Calu3 (cell line): ENCODE results near the gene HIPK4. TPM values are rescaled to one million over a fixed set of nuclear protein-coding genes. Genes with fewer than 3 reads are reported as not detected.

ENCODE experiments used
- BruUV-seq: library from RNA; stranded (reverse); fragments of 400-500 nt; replicated peaks from 2 replicates; lab custom pipeline; 2021; lab: Mats Ljungman, UMichigan
- CTCF ChIA-PET: fragments of 300-600 bp; sonication (Branson Sonifier 250); formaldehyde crosslinking; loops from one replicate; lab custom pipeline; 2022; ENCODE audit warnings: antibody characterized with exemption; lab: Charles Lee
- DNase-seq: peaks from one replicate; pipeline ENCODE4 v3.0.0; 2022
- H3K27ac Mint-ChIP-seq: one replicate; pipeline ENCODE4 v1.8.0; 2022; ENCODE audit warnings: mixed read lengths; ENCODE audit not compliant: unreplicated experiment
- H3K27me3 Mint-ChIP-seq: one replicate; pipeline ENCODE4 v1.8.0; 2022; ENCODE audit warnings: mixed read lengths; ENCODE audit not compliant: unreplicated experiment
- H3K36me3 Mint-ChIP-seq: one replicate; pipeline ENCODE4 v1.8.0; 2022; ENCODE audit warnings: mild to moderate bottlenecking, moderate library complexity, mixed read lengths; ENCODE audit not compliant: insufficient read depth, unreplicated experiment
- H3K4me1 Mint-ChIP-seq: one replicate; pipeline ENCODE4 v1.8.0; 2022; ENCODE audit warnings: mild to moderate bottlenecking, low read depth, mixed read lengths; ENCODE audit not compliant: unreplicated experiment
- H3K4me3 Mint-ChIP-seq: one replicate; pipeline ENCODE4 v1.8.0; 2022; ENCODE audit warnings: mild to moderate bottlenecking, low read depth, moderate library complexity, mixed read lengths; ENCODE audit not compliant: unreplicated experiment
- H3K9me3 Mint-ChIP-seq: one replicate; pipeline ENCODE4 v1.8.0; 2022; ENCODE audit warnings: low read depth, mixed read lengths; ENCODE audit not compliant: unreplicated experiment
- intact Hi-C: fragments of 100-400 bp; cut with micrococcal nuclease; formaldehyde crosslinking; loops from one replicate; pipeline ENCODE4 v1.10.0; 2022; ENCODE audit not compliant: unreplicated experiment
- total RNA-seq: library from RNA; stranded (reverse); gene quantifications from 2 replicates; pipeline ENCODE4 v1.2.3, GENCODE V29; 2022
- TF ChIP-seq, protein P1 (sequence below): fragments of 200-600 bp; IDR thresholded peaks from one replicate; pipeline ENCODE4 v1.8.0; 2022; ENCODE audit warnings: antibody characterized with exemption; ENCODE audit not compliant: unreplicated experiment

Gene HIPK4
- total RNA-seq, 1 experiment from 2014 or later: 0.14 TPM

- DNase-seq: no peak
- TF ChIP-seq, protein P1, sequence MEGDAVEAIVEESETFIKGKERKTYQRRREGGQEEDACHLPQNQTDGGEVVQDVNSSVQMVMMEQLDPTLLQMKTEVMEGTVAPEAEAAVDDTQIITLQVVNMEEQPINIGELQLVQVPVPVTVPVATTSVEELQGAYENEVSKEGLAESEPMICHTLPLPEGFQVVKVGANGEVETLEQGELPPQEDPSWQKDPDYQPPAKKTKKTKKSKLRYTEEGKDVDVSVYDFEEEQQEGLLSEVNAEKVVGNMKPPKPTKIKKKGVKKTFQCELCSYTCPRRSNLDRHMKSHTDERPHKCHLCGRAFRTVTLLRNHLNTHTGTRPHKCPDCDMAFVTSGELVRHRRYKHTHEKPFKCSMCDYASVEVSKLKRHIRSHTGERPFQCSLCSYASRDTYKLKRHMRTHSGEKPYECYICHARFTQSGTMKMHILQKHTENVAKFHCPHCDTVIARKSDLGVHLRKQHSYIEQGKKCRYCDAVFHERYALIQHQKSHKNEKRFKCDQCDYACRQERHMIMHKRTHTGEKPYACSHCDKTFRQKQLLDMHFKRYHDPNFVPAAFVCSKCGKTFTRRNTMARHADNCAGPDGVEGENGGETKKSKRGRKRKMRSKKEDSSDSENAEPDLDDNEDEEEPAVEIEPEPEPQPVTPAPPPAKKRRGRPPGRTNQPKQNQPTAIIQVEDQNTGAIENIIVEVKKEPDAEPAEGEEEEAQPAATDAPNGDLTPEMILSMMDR: no peak
- BruUV-seq: no TSS peak
- CTCF ChIA-PET: no interaction called here
- Mint-ChIP-seq H3K4me3 (no peak overlapping the region), H3K36me3 (peaks cover 22% of the 10 kb centered on the region), H3K27me3 (no peaks in the 10 kb centered on the region), H3K9me3 (no peaks in the 10 kb centered on the region), H3K4me1 (no peaks in the 10 kb centered on the region), H3K27ac (no peak overlapping the region)
- intact Hi-C loops: no loop called here
Observed at GRCh38 chr19:40363069-40363468, 26.9 kb downstream of the HIPK4 start.

DNA sequence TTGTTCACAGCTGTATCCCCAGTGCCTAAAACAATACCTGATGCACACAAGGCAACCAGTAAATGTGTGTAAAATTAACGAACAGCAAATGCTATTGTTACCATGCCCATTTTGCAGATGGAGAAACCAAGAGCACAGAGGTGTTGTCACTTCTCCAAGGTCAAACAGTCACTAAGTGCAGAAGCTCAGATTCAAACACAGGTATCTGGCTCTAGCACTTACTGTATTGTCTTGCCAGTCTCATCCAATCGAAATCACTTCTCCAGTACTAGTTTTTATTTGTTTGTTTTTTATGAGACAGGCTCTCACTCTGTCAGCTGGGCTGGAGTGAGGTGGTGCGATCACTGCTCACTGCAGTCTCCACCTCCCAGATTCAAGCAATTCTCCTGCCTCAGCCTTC is 27.8 kb downstream of the HIPK4 start:
- CTCF ChIA-PET: no interaction called here
- no peaks in the 10 kb centered on the region for H3K9me3 Mint-ChIP-seq
- DNase-seq: no peak
- no peaks in the 10 kb centered on the region for H3K4me1 Mint-ChIP-seq
- H3K4me3 Mint-ChIP-seq: no peak overlapping the region
- TF ChIP-seq, protein P1: no peak
- peaks cover 22% of the 10 kb centered on the region for H3K36me3 Mint-ChIP-seq
- no peaks in the 10 kb centered on the region for H3K27me3 Mint-ChIP-seq
- no peak overlapping the region for H3K27ac Mint-ChIP-seq
- intact Hi-C loops: no loop called here
- BruUV-seq: no TSS peak

DNA sequence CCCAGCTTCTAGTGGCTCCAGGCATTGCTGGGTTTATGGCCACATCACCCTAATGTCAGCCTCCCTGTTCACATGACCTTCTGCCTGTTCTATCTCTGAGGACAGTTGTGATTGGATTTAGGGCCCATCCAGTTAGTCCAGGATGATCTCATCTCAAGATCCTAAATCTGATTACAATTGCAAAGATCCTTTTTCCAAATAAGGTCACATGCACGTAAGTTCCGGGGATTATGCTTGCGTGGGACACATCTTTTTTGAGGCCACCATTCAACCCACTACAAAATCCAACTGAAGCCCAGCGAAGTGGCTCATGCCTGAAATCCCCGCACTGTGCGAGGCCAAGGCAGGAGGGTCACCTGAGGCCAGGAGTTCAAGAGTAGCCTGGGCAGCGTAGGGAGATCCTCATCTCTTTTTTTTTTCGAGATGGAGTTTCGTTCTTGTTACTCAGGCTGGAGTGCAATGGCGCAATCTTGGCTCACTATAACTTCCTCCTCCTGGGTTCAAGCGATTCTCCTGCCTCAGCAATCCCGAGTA is 29.2 kb downstream of the HIPK4 start:
- no peak for DNase-seq
- H3K9me3 Mint-ChIP-seq: no peaks in the 10 kb centered on the region
- H3K36me3 Mint-ChIP-seq: peaks cover 23% of the 10 kb centered on the region
- no TSS peak for BruUV-seq
- no peaks in the 10 kb centered on the region for H3K27me3 Mint-ChIP-seq
- intact Hi-C loops: no loop called here
- TF ChIP-seq, protein P1: no peak
- H3K27ac Mint-ChIP-seq: no peak overlapping the region
- no peak overlapping the region for H3K4me3 Mint-ChIP-seq
- CTCF ChIA-PET: no interaction called here
- H3K4me1 Mint-ChIP-seq: no peaks in the 10 kb centered on the region

DNA sequence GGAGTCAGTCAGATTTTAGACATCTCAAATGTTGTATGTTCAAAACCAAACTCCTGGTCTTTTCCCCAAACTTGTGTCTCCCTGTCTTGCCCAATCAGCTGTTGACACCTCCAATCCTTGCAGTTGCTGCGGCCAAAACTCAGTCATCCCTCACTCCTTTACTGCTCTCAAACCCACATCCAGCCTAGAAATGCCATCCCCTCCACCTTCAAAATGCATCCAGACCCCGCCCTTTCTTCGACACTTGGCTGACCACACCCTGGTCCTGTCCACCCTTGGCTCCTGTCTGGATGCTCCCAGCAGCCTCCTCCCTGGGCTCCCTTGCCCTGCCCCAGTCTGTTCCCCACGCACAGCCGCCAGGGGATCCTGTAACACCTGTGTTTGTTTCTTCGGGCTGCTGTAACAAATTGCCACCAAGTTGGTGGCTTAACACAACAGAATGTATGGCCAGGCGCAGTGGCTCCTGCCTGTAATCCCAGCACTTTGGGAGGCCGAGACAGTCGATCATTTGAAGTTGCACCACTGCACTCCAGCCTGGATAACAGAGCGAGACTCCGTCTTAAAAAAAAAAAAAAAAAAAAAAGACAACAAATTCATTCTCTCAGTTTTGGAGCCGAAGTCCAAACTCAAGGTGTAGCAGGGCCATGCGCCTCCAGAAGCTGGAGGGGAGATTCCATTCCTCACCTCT is 29.8 kb downstream of the HIPK4 start:
- no TSS peak for BruUV-seq
- CTCF ChIA-PET: no interaction called here
- peak overlapping the region; percentile 38 for H3K27ac Mint-ChIP-seq
- no peaks in the 10 kb centered on the region for H3K9me3 Mint-ChIP-seq
- intact Hi-C loops: no loop called here
- no peak for DNase-seq
- no peaks in the 10 kb centered on the region for H3K27me3 Mint-ChIP-seq
- H3K4me3 Mint-ChIP-seq: no peak overlapping the region
- TF ChIP-seq, protein P1: no peak
- peaks cover 25% of the 10 kb centered on the region for H3K36me3 Mint-ChIP-seq
- H3K4me1 Mint-ChIP-seq: no peaks in the 10 kb centered on the region
